Measurements from ENCODE around the gene PAK4.

Gene PAK4

DNA sequence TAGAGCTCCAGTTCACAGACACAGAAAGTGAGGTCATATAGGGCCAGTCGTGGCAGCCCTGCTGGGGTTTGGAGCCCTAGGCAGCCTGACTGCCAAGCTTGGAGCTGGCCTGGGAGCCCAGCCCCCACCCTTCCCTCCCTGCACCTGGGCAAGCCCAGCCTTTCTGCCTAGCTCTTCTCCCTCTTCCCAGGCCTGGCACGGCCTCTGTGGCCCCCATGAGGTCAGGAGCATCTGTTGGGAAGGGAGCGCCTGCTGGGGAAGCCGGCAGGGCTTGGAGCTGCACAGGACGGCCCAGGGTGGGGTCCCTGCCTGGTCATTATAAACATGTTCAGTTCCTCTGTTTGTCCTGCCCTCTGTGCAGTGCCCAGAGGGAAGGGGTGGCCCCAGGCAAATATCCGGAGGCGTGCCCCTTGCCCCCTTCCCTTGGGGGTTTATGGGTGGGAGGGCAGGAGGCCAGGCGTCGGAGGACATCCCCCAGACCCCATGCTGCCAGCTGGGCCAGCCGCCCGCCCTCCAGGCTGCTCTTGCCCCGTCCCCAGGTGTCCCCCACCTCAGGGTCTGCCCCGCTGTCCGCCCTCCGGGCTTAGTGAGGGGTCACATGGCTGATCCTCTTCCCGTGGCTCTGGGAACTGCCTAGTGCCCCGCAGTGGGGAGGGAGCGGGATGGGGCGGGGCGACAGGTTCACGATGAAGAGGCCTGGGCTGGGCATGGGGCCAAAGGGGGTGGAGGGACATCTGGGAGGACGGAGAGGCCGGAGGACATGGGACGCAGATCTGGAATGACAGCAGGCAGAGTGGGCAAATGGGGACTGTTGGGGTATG lies 41.2 kb downstream of the PAK4 start:
- TF ChIP-seq FOXP2 (optimal IDR thresholded peaks at IDR 0.05; ENCODE audit: borderline replicate concordance, extremely low read depth, extremely low read length, insufficient read depth), result peak; percentile 65
- no peak for TF ChIP-seq TAF1 (IDR thresholded peaks at IDR 0.05; ENCODE audit: borderline replicate concordance, insufficient read depth, low read length)
- TF ChIP-seq, protein P1, sequence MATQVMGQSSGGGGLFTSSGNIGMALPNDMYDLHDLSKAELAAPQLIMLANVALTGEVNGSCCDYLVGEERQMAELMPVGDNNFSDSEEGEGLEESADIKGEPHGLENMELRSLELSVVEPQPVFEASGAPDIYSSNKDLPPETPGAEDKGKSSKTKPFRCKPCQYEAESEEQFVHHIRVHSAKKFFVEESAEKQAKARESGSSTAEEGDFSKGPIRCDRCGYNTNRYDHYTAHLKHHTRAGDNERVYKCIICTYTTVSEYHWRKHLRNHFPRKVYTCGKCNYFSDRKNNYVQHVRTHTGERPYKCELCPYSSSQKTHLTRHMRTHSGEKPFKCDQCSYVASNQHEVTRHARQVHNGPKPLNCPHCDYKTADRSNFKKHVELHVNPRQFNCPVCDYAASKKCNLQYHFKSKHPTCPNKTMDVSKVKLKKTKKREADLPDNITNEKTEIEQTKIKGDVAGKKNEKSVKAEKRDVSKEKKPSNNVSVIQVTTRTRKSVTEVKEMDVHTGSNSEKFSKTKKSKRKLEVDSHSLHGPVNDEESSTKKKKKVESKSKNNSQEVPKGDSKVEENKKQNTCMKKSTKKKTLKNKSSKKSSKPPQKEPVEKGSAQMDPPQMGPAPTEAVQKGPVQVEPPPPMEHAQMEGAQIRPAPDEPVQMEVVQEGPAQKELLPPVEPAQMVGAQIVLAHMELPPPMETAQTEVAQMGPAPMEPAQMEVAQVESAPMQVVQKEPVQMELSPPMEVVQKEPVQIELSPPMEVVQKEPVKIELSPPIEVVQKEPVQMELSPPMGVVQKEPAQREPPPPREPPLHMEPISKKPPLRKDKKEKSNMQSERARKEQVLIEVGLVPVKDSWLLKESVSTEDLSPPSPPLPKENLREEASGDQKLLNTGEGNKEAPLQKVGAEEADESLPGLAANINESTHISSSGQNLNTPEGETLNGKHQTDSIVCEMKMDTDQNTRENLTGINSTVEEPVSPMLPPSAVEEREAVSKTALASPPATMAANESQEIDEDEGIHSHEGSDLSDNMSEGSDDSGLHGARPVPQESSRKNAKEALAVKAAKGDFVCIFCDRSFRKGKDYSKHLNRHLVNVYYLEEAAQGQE (IDR thresholded peaks at IDR 0.05; ENCODE audit: insufficient read depth in 1 of 2, low read depth in 2 of 2, low read length in 2 of 2), result no peak
- TF ChIP-seq SIN3A (IDR thresholded peaks at IDR 0.05; ENCODE audit: borderline replicate concordance, insufficient read depth, low read length), result no peak

DNA sequence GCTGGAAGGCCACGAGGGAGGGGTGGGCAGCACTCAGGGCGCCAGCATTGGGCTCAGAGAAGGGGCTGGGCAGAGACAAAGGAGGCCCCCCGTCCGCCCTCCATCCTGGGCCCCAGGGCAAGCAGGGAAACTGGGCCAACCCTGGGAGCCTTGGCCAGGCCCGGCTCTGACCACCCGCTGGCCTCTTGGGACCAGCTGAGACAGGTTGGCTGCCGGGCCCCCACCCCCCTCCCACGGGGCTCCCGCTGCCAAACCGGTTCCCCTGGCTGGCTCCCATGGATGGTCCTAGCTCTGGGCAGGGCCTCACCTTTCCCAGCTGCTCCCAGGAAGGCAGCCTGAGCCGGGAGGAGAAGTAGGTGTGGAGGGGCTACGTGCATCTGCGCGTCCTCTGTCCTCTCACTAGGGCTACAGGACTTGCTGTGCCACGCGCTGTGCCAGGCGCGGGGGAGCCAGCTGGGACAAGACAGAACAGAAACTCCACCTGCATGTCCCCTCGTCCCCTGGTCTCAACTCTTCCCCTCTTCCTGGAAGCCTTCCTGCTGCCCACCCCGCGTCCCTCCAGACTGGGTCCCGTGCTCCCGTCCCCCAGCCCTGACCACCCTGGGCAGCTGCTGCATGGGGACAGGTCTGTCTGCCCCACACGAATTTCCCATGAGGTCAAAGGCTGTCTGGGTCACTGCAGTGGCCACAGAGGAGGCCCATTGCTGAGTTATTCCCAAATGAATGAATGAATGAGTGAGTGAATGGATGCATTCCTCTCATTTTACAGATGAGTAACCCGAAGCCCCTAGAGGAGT lies 42.1 kb downstream of the PAK4 start:
- no peak for TF ChIP-seq POLR2AphosphoS5 (IDR thresholded peaks at IDR 0.05; ENCODE audit: low read depth, low read length)
- no peak for TF ChIP-seq TAF1 (IDR thresholded peaks at IDR 0.05; ENCODE audit: borderline replicate concordance, insufficient read depth, low read length)

GRCh38 chr19:39168258-39169142 lies 42.9 kb downstream of the PAK4 start:
- TF ChIP-seq, protein P1 (IDR thresholded peaks at IDR 0.05; ENCODE audit: insufficient read depth in 1 of 2, low read depth in 2 of 2, low read length in 2 of 2), result no peak
- TF ChIP-seq FOXP2 (optimal IDR thresholded peaks at IDR 0.05; ENCODE audit: borderline replicate concordance, extremely low read depth, extremely low read length, insufficient read depth), result no peak
- no peak for TF ChIP-seq POLR2AphosphoS5 (IDR thresholded peaks at IDR 0.05; ENCODE audit: low read depth, low read length)
- no peak for TF ChIP-seq TAF1 (IDR thresholded peaks at IDR 0.05; ENCODE audit: borderline replicate concordance, insufficient read depth, low read length)
- TF ChIP-seq SIN3A (IDR thresholded peaks at IDR 0.05; ENCODE audit: borderline replicate concordance, insufficient read depth, low read length), result no peak

GRCh38 chr19:39169143-39169810 lies 43.7 kb downstream of the PAK4 start:
- TF ChIP-seq, protein P1 (IDR thresholded peaks at IDR 0.05; ENCODE audit: insufficient read depth in 1 of 2, low read depth in 2 of 2, low read length in 2 of 2), result no peak
- TF ChIP-seq SIN3A (IDR thresholded peaks at IDR 0.05; ENCODE audit: borderline replicate concordance, insufficient read depth, low read length) (no peak), POLR2AphosphoS5 (IDR thresholded peaks at IDR 0.05; ENCODE audit: low read depth, low read length) (no peak), TAF1 (IDR thresholded peaks at IDR 0.05; ENCODE audit: borderline replicate concordance, insufficient read depth, low read length) (no peak), FOXP2 (optimal IDR thresholded peaks at IDR 0.05; ENCODE audit: borderline replicate concordance, extremely low read depth, extremely low read length, insufficient read depth) (no peak)
